ENCODE results near the gene PLA2G6. TPM values are rescaled to one million over a fixed set of nuclear protein-coding genes. Genes with fewer than 3 reads are reported as not detected.
A peak's percentile ranks its signal among the peaks of the same experiment; 100 is the strongest.

Gene PLA2G6
- total RNA-seq, 1 donor from 2014 or later, result 7.9 TPM

DNA sequence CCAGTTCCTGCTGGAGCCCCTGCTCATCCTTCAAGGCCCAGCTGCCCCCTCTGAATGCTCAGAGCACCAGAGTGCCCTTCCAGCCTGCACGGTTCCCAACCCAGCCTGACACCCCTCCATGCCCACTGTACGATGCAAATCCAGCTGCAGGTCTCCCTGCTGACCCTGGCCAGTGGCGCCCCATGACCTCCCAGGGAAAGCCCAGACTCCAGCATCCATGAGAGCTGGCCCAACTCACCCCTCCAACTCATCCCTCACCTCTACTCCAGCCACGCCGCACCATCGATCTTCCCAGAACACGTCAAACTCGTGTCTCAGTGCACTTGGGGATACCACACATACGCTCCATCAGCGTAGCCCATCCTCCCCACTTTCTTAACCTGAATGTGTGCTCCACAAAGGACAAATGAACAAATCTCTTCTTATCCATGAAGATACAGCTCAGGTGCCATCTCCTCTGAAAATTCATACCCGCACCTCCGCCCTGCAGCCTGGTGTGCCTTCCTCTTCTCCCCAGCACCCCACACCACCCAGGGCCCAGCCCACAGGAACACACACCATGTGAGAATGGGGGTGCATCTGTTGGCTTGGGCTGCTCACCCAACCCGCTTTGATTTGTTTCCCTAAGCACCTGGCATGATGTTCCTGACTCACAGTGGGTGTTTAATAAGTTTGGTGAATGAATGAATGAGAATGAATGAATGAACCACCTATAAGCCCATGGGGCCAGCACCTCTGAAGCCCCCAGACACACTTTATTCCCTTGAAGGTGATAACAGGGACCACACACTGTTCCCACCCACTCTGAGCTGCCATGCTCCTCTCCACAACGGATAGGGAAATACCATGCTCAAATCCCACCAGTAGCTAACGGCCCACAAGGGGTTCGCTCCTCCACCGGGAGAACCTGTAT is 6.2 kb downstream of the PLA2G6 start:
- FAIRE-seq, result no peak

GRCh38 chr22:38174626-38175025 is 7.0 kb downstream of the PLA2G6 start:
- no peak for FAIRE-seq

More for the DNA sequence above, 6.2 kb downstream of the PLA2G6 start:
- Histone ChIP-seq H3K27me3 (ENCODE audit: control insufficient read depth, insufficient read depth, low read length) (no peaks in the 10 kb centered on the region), H3K4me3 (ENCODE audit: low read depth, low read length) (no peak overlapping the region), H3K36me3 (ENCODE audit: control insufficient read depth, insufficient read depth, low read length) (no peaks in the 10 kb centered on the region)
- TF ChIP-seq, protein P1, sequence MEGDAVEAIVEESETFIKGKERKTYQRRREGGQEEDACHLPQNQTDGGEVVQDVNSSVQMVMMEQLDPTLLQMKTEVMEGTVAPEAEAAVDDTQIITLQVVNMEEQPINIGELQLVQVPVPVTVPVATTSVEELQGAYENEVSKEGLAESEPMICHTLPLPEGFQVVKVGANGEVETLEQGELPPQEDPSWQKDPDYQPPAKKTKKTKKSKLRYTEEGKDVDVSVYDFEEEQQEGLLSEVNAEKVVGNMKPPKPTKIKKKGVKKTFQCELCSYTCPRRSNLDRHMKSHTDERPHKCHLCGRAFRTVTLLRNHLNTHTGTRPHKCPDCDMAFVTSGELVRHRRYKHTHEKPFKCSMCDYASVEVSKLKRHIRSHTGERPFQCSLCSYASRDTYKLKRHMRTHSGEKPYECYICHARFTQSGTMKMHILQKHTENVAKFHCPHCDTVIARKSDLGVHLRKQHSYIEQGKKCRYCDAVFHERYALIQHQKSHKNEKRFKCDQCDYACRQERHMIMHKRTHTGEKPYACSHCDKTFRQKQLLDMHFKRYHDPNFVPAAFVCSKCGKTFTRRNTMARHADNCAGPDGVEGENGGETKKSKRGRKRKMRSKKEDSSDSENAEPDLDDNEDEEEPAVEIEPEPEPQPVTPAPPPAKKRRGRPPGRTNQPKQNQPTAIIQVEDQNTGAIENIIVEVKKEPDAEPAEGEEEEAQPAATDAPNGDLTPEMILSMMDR (IDR thresholded peaks at IDR 0.05; ENCODE audit: insufficient read depth, low read length, severe bottlenecking), result no peak
- no peak for DNase-seq (ENCODE audit: low read depth)

GRCh38 chr22:38173641-38173906 is 8.1 kb downstream of the PLA2G6 start:
- TF ChIP-seq, protein P1 (IDR thresholded peaks at IDR 0.05; ENCODE audit: insufficient read depth, low read length, severe bottlenecking), result no peak
- Histone ChIP-seq H3K4me3 (ENCODE audit: low read depth, low read length) (no peak overlapping the region), H3K27me3 (ENCODE audit: control insufficient read depth, insufficient read depth, low read length) (no peaks in the 10 kb centered on the region), H3K36me3 (ENCODE audit: control insufficient read depth, insufficient read depth, low read length) (peaks cover 2% of the 10 kb centered on the region)
- no peak for DNase-seq (ENCODE audit: low read depth)
- no peak for FAIRE-seq

More at GRCh38 chr22:38174626-38175025, 7.0 kb downstream of the PLA2G6 start:
- H3K4me3 ChIP-seq (ENCODE audit: low read depth, low read length), result no peak overlapping the region
- no peaks in the 10 kb centered on the region for H3K36me3 ChIP-seq (ENCODE audit: control insufficient read depth, insufficient read depth, low read length)
- no peak for DNase-seq (ENCODE audit: low read depth)
- H3K27me3 ChIP-seq (ENCODE audit: control insufficient read depth, insufficient read depth, low read length), result no peaks in the 10 kb centered on the region
- TF ChIP-seq, protein P1 (IDR thresholded peaks at IDR 0.05; ENCODE audit: insufficient read depth, low read length, severe bottlenecking), result no peak

GRCh38 chr22:38172832-38173640 is 8.6 kb downstream of the PLA2G6 start:
- peak; percentile 60 for DNase-seq (ENCODE audit: low read depth)
- Histone ChIP-seq H3K36me3 (ENCODE audit: control insufficient read depth, insufficient read depth, low read length) (peaks cover 2% of the 10 kb centered on the region), H3K27me3 (ENCODE audit: control insufficient read depth, insufficient read depth, low read length) (no peaks in the 10 kb centered on the region), H3K4me3 (ENCODE audit: low read depth, low read length) (no peak overlapping the region)
- FAIRE-seq, result no peak
- TF ChIP-seq, protein P1 (IDR thresholded peaks at IDR 0.05; ENCODE audit: insufficient read depth, low read length, severe bottlenecking), result no peak

- TF ChIP-seq, protein P1 (IDR thresholded peaks at IDR 0.05; ENCODE audit: insufficient read depth, low read length, severe bottlenecking), result no peak
- DNase-seq (ENCODE audit: low read depth) (peak; percentile 98), FAIRE-seq (peak; percentile 96)
- H3K27me3 ChIP-seq (ENCODE audit: control insufficient read depth, insufficient read depth, low read length), result no peaks in the 10 kb centered on the region
- H3K36me3 ChIP-seq (ENCODE audit: control insufficient read depth, insufficient read depth, low read length), result peaks cover 2% of the 10 kb centered on the region
- no peak overlapping the region for H3K4me3 ChIP-seq (ENCODE audit: low read depth, low read length)
Observed at GRCh38 chr22:38171927-38172831, 9.5 kb downstream of the PLA2G6 start.
